Left lung (tissue), 10 donors: Measurements from ENCODE around the gene HOMEZ. TPM values are rescaled to one million over a fixed set of nuclear protein-coding genes. Genes with fewer than 3 reads are reported as not detected.
A peak's percentile ranks its signal among the peaks of the same experiment; 100 is the strongest.

Experiments
- ATAC-seq: fragments of 200-7000 bp; cut with Tn5 transposase; one replicate; pipeline ENCODE4 v1.9.1; 2020; ENCODE audit warnings: moderate library complexity
- DNase-seq, 4 donors: peaks; one replicate each; pipeline ENCODE4 v3.0.0-alpha.2; 2013 to 2020
- H3K27ac ChIP-seq, 2 donors: fragments of 200-600 bp; sonication (generic) in 1 of 2; one replicate each; pipeline versions ENCODE4 v1.5.0 to v1.8.0; 2020 to 2021
- H3K27me3 ChIP-seq, 2 donors: fragments of 200-600 bp; sonication (generic) in 1 of 2; one replicate each; pipeline versions ENCODE4 v1.5.0 to v1.8.0; 2020 to 2021
- H3K36me3 ChIP-seq, 2 donors: fragments of 200-600 bp; sonication (generic) in 1 of 2; one replicate each; pipeline versions ENCODE4 v1.5.0 to v1.8.0; 2020 to 2021
- H3K4me1 ChIP-seq, 2 donors: fragments of 200-600 bp; one replicate each; pipeline ENCODE4 v1.8.0; 2021
- H3K4me3 ChIP-seq, 2 donors: fragments of 200-600 bp; sonication (generic) in 1 of 2; one replicate each; pipeline versions ENCODE4 v1.5.0 to v1.8.0; 2020 to 2021; ENCODE audit warnings: mild to moderate bottlenecking in 1 of 2
- H3K9me3 ChIP-seq, 2 donors: fragments of 200-600 bp; sonication (generic) in 1 of 2; one replicate each; pipeline versions ENCODE4 v1.5.0 to v1.8.0; 2020 to 2021
- intact Hi-C, 2 donors: fragments of 100-400 bp; cut with DNase I; formaldehyde crosslinking; loops; one replicate each; pipeline versions ENCODE4 v1.11.2 to v1.14.2; 2022
- polyA plus RNA-seq, 6 donors: library from polyadenylated mRNA; unstranded; fragments of 120-200 nt; gene quantifications; one replicate each; pipeline ENCODE4 v1.2.1, GENCODE V29; 2013; ENCODE audit not compliant: insufficient read length in 6 of 6
- total RNA-seq, 2 donors: library from RNA; stranded (reverse); fragmentation: NEBNext Ultra II Directional; extraction: Animal tissue kit (Norgen Biotek cat#: 25700); gene quantifications; one replicate each; pipeline ENCODE4 v1.2.1, GENCODE V29; 2021
- TF ChIP-seq, protein P1 (sequence below), 2 donors: fragments of 200-600 bp; sonication (generic) in 1 of 2; IDR thresholded peaks; one replicate each; pipeline versions ENCODE4 v1.5.0 to v1.8.0; 2021; ENCODE audit warnings: antibody characterized with exemption in 2 of 2
- donor health status: DM: no; HTN: yes; CAD: no.
- donor health status: DM: no; HTN: no; CAD: no.

The HOMEZ gene
- total and polyA plus RNA-seq, 8 donors = 11.9 to 18.6 (median 15.4) TPM

GRCh38 chr14:23319746-23320583 lies 34.0 kb upstream of the HOMEZ start:
- Histone ChIP-seq H3K36me3 (peaks cover 0 to 32% of the 10 kb centered on the region in 2 donors), H3K27ac (peak overlapping the region; percentile 97), H3K4me3 (peak overlapping the region in 1 of 2 donors; percentile 90), H3K4me1 (peaks cover 13 to 23% of the 10 kb centered on the region in 2 donors), H3K27me3 (no peaks in the 10 kb centered on the region), H3K9me3 (no peaks in the 10 kb centered on the region)
- intact Hi-C loops = loop anchor here in 1 of 2 donors (10.0 kb wide), 1 partner anchor 55 kb away; the partner anchor contains the start of genes CMTM5 and IL25
- ATAC-seq (no peak), DNase-seq (no peak)
- TF ChIP-seq, protein P1, sequence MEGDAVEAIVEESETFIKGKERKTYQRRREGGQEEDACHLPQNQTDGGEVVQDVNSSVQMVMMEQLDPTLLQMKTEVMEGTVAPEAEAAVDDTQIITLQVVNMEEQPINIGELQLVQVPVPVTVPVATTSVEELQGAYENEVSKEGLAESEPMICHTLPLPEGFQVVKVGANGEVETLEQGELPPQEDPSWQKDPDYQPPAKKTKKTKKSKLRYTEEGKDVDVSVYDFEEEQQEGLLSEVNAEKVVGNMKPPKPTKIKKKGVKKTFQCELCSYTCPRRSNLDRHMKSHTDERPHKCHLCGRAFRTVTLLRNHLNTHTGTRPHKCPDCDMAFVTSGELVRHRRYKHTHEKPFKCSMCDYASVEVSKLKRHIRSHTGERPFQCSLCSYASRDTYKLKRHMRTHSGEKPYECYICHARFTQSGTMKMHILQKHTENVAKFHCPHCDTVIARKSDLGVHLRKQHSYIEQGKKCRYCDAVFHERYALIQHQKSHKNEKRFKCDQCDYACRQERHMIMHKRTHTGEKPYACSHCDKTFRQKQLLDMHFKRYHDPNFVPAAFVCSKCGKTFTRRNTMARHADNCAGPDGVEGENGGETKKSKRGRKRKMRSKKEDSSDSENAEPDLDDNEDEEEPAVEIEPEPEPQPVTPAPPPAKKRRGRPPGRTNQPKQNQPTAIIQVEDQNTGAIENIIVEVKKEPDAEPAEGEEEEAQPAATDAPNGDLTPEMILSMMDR (IDR thresholded peaks at IDR 0.05) = no peak

DNA sequence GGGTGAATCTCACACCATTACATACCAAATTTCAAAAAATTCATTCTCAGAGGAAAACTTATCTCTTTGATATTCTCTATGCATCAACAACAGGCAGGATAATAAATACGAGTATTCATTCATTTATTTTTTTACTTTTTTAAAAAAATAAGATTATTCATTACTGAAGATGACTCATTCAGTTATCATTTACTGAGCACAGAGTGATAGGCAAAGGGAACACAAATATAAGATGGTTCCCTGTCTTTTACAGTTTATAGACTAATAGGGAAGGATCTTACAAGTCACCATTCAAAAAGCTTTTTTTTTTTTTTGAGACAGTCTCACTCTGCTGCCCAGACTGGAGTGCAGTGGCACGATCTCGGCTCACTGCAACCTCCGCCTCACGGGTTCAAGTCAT lies 30.4 kb upstream of the HOMEZ start:
- H3K9me3 ChIP-seq = no peaks in the 10 kb centered on the region
- H3K4me1 ChIP-seq = peaks cover 4 to 8% of the 10 kb centered on the region in 2 donors
- no peak for DNase-seq
- H3K36me3 ChIP-seq = peaks cover 0 to 21% of the 10 kb centered on the region in 2 donors
- H3K27ac ChIP-seq = no peak overlapping the region
- no peak for ATAC-seq
- H3K27me3 ChIP-seq = no peaks in the 10 kb centered on the region
- TF ChIP-seq, protein P1 (IDR thresholded peaks at IDR 0.05) = no peak
- H3K4me3 ChIP-seq = no peak overlapping the region
- intact Hi-C loops = no loop called here

DNA sequence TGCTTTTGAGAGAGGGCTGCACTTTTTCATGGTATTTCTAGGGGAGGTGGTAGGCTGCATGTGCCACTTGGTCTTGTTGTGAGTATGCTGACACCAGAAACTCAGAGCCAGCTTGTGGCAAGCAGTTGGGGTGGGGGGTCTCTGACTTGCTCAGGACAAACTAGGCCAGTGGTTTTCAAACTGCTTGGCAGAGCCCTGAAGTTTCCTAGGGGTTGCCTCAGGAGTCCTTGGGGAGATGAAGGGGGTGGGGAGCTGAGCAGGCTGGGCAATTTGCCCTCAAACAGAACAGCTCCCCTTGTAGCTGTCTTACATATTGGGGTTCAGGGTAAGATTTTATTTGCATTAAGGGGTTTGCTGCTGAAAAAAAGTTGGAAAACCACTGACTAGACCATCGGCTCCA lies 24.6 kb upstream of the HOMEZ start:
- intact Hi-C loops = no loop called here

DNA sequence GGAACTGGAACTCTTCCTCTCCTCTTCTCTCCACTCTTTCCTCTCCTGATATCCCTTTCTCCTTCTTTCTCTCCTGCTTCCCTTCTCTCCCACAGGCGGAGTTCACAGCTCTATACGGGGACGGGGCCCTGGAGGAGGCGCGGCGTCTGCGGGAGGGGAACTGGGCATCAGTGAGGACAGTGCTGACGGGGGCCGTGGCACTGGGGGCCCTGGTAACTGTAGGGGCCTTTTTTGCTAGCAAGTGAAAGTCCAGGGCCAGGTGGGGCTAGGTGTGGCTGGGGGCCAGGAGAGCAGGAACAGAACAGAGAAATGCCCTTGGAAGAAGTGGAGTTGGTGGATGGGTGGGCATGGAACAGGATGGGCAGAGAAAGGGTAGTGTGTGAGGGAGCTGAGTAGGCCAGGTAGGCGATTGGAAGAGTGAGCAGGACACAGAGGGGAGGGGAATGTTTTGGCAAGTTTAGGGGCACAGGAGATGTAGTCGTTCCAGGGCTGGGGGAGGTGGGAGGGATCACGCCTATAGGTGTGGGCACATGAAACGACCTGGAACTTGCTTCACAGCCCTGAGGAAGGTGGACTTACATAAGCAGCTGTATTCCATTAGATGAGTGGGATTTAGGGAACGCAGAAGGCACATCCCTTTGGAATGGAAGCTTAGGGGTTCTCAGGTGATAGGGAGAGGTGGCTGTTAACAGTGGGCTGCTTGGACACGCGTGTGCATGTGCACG lies 23.0 kb upstream of the HOMEZ start:
- TF ChIP-seq, protein P1 (IDR thresholded peaks at IDR 0.05) = no peak
- ATAC-seq (no peak), DNase-seq (no peak)
- peaks cover 0 to 35% of the 10 kb centered on the region in 2 donors for H3K36me3 ChIP-seq
- H3K27ac ChIP-seq = no peak overlapping the region
- H3K4me1 ChIP-seq = peaks cover 25 to 37% of the 10 kb centered on the region in 2 donors
- H3K27me3 ChIP-seq = no peaks in the 10 kb centered on the region
- intact Hi-C loops = no loop called here
- no peak overlapping the region for H3K4me3 ChIP-seq
- H3K9me3 ChIP-seq = no peaks in the 10 kb centered on the region

More for the DNA sequence above, 24.6 kb upstream of the HOMEZ start:
- no peaks in the 10 kb centered on the region for H3K27me3 ChIP-seq
- DNase-seq = no peak
- H3K4me3 ChIP-seq = no peak overlapping the region
- H3K9me3 ChIP-seq = no peaks in the 10 kb centered on the region
- peaks cover 0 to 35% of the 10 kb centered on the region in 2 donors for H3K36me3 ChIP-seq
- no peak overlapping the region for H3K27ac ChIP-seq
- ATAC-seq = no peak
- peaks cover 25 to 35% of the 10 kb centered on the region in 2 donors for H3K4me1 ChIP-seq
- TF ChIP-seq, protein P1 (IDR thresholded peaks at IDR 0.05) = no peak
